ENCODE data around the gene BTBD1. TPM values are rescaled to one million over a fixed set of nuclear protein-coding genes. Genes with fewer than 3 reads are reported as not detected.

The BTBD1 gene
- total RNA-seq, 1 experiment from 2014 or later = 80.0 TPM

DNA sequence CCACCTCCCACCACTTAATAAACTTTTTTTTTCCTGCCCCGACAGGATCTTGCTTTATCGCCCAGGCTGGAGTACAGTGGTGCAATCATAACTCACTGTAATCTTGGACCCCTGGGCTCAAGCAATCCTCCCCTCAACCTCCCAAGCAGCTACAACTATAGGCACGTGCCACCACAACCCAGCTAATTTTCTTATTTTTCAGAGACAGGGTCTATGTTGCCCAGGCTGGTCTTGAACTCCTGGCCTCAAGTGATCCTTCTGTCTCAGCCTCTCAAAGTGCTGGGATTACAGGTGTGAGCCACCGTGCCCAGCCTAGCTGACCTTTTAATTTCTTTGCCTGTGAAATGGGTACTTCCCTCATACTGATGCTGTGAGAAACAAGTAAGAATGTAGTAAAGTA, 51.7 kb downstream of the BTBD1 start:
- no peak overlapping the region for H3K4me2 ChIP-seq (ENCODE audit: low read length)
- peaks cover 21 to 26% of the 10 kb centered on the region in 2 experiments; a peak in 3 of 4 replicates for H3K36me3 ChIP-seq (ENCODE audit: control insufficient read depth in 1 of 2, insufficient read depth in 2 of 2, low read length in 2 of 2)
- intact Hi-C loops (cut with micrococcal nuclease) = no loop called here
- peaks cover 15% of the 10 kb centered on the region for H3K79me2 ChIP-seq (ENCODE audit: insufficient read depth, low read length)
- H3K9me3 ChIP-seq (ENCODE audit: control insufficient read depth in 1 of 2, insufficient read depth in 1 of 2, low read depth in 1 of 2, low read length in 2 of 2) = no peaks in the 10 kb centered on the region
- TF ChIP-seq EZH2phosphoT487 (IDR thresholded peaks at IDR 0.05; ENCODE audit: borderline replicate concordance) (no peak), ELF1 (IDR thresholded peaks at IDR 0.05; ENCODE audit: borderline replicate concordance, low read depth) (no peak), CTCF (IDR thresholded peaks at IDR 0.05 in 2 of 3, conservative IDR thresholded peaks at IDR 0.05 in 1 of 3; ENCODE audit: borderline replicate concordance in 1 of 3, insufficient read depth in 1 of 3, low read depth in 2 of 3, low read length in 2 of 3) (no peak), SIN3A (IDR thresholded peaks at IDR 0.05; ENCODE audit: low read depth) (no peak), RAD21 (IDR thresholded peaks at IDR 0.05; ENCODE audit: low read depth) (no peak), SP1 (IDR thresholded peaks at IDR 0.05; ENCODE audit: low read depth) (no peak), JUND (IDR thresholded peaks at IDR 0.05) (no peak), CEBPB (IDR thresholded peaks at IDR 0.05; ENCODE audit: low read depth) (no peak), EGR1 (IDR thresholded peaks at IDR 0.05; ENCODE audit: low read depth) (no peak), TCF7L2 (IDR thresholded peaks at IDR 0.05; ENCODE audit: borderline replicate concordance, extremely low read depth, insufficient read depth, insufficient read length) (no peak), POLR2AphosphoS5 (IDR thresholded peaks at IDR 0.05; ENCODE audit: low read depth, low read length) (no peak), POLR2A (IDR thresholded peaks at IDR 0.05; ENCODE audit: borderline replicate concordance, extremely low read depth, insufficient read depth, insufficient read length) (no peak), FOSL1 (IDR thresholded peaks at IDR 0.05; ENCODE audit: low read depth) (no peak)
- TF ChIP-seq, protein P1, sequence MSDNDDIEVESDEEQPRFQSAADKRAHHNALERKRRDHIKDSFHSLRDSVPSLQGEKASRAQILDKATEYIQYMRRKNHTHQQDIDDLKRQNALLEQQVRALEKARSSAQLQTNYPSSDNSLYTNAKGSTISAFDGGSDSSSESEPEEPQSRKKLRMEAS (IDR thresholded peaks at IDR 0.05) = no peak
- TF ChIP-seq, protein P2, sequence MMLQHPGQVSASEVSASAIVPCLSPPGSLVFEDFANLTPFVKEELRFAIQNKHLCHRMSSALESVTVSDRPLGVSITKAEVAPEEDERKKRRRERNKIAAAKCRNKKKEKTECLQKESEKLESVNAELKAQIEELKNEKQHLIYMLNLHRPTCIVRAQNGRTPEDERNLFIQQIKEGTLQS (IDR thresholded peaks at IDR 0.05) = no peak
- TF ChIP-seq, protein P3, sequence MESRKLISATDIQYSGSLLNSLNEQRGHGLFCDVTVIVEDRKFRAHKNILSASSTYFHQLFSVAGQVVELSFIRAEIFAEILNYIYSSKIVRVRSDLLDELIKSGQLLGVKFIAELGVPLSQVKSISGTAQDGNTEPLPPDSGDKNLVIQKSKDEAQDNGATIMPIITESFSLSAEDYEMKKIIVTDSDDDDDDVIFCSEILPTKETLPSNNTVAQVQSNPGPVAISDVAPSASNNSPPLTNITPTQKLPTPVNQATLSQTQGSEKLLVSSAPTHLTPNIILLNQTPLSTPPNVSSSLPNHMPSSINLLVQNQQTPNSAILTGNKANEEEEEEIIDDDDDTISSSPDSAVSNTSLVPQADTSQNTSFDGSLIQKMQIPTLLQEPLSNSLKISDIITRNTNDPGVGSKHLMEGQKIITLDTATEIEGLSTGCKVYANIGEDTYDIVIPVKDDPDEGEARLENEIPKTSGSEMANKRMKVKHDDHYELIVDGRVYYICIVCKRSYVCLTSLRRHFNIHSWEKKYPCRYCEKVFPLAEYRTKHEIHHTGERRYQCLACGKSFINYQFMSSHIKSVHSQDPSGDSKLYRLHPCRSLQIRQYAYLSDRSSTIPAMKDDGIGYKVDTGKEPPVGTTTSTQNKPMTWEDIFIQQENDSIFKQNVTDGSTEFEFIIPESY (IDR thresholded peaks at IDR 0.05; ENCODE audit: extremely low read depth, insufficient replicate concordance, low read length) = no peak
- H3K4me1 ChIP-seq (ENCODE audit: control insufficient read depth in 1 of 2, insufficient read depth in 2 of 2, low read length in 2 of 2) = peaks cover 2 to 14% of the 10 kb centered on the region in 2 experiments; a peak in 3 of 4 replicates
- no peak overlapping the region for H3K9ac ChIP-seq (ENCODE audit: low read length)
- H3K27ac ChIP-seq (ENCODE audit: low read depth, low read length) = no peak overlapping the region
- no peak overlapping the region for H2AFZ ChIP-seq (ENCODE audit: low read depth, low read length, poor library complexity, severe bottlenecking)
- H3K9me2 ChIP-seq (ENCODE audit: insufficient read depth) = no peaks in the 10 kb centered on the region
- DNase-seq (ENCODE audit: low read depth, low spot score) = no peak
- POLR2A ChIA-PET = no interaction called here
- ATAC-seq = no peak
- RAD21 ChIA-PET (ENCODE audit: low non-redundant PET in 1 of 2, low total read pairs in 2 of 2, uncharacterized antibody in 2 of 2, unreplicated experiment in 2 of 2) = no interaction called here
- H3K27me3 ChIP-seq (ENCODE audit: insufficient read depth, low read length) = no peaks in the 10 kb centered on the region
- no peak overlapping the region for H3K4me3 ChIP-seq (replicated peaks in 1 of 2; ENCODE audit: low read depth in 1 of 2, low read length in 2 of 2)
- CTCF ChIA-PET = no interaction called here
- 0 out of 2 replicates have a peak, but pooled peaks cover 3% of the 10 kb centered on the region for H4K20me1 ChIP-seq (ENCODE audit: insufficient read depth)
- BruUV-seq (replicated peaks) = no TSS peak

Measured in HCT116 (cell line).